ENCODE measurements around the gene TRIM38. TPM values are rescaled to one million over a fixed set of nuclear protein-coding genes. Genes with fewer than 3 reads are reported as not detected.

Gene TRIM38
- total RNA-seq, 2 donors from 2014 or later, result 8.7 to 12.0 TPM

GRCh38 chr6:25960734-25961133 lies 1.9 kb upstream of the TRIM38 start:
- intact Hi-C loops (cut with DNase I), result no loop called here
- WGBS, result 96% methylated on average over 3 of the region's 3 CpGs

GRCh38 chr6:25961619-25962148 lies 918 bp upstream of the TRIM38 start:
- Histone ChIP-seq H3K4me1 (replicated peaks) (no peaks in the 10 kb centered on the region), H3K36me3 (no peaks in the 10 kb centered on the region), H3K4me3 (peak overlapping the region in 1 of 2 donors; percentile 51), H3K27ac (peak overlapping the region; percentile 92), H3K9me3 (no peaks in the 10 kb centered on the region), H3K27me3 (replicated peaks; ENCODE audit: insufficient read depth) (no peaks in the 10 kb centered on the region)
- intact Hi-C loops (cut with DNase I), result no loop called here
- 60% methylated on average over 3 of the region's 3 CpGs for WGBS
- TF ChIP-seq POLR2AphosphoS5 (IDR thresholded peaks at IDR 0.05), result no peak
- TF ChIP-seq POLR2A (IDR thresholded peaks at IDR 0.05), result no peak
- no peak for TF ChIP-seq CTCF (IDR thresholded peaks at IDR 0.05)
- DNase-seq (ENCODE audit: low spot score), result no peak

More at GRCh38 chr6:25960734-25961133, 1.9 kb upstream of the TRIM38 start:
- Histone ChIP-seq H3K9me3 (no peaks in the 10 kb centered on the region), H3K36me3 (no peaks in the 10 kb centered on the region), H3K4me1 (replicated peaks) (no peaks in the 10 kb centered on the region), H3K27ac (no peak overlapping the region), H3K27me3 (replicated peaks; ENCODE audit: insufficient read depth) (no peaks in the 10 kb centered on the region), H3K4me3 (no peak overlapping the region)
- no peak for DNase-seq (ENCODE audit: low spot score)
- TF ChIP-seq POLR2AphosphoS5 (IDR thresholded peaks at IDR 0.05) (no peak), CTCF (IDR thresholded peaks at IDR 0.05) (no peak), POLR2A (IDR thresholded peaks at IDR 0.05) (no peak)

GRCh38 chr6:25963426-25964123 lies 973 bp downstream of the TRIM38 start:
- Histone ChIP-seq H3K27ac (peak overlapping the region; percentile 92), H3K4me1 (replicated peaks) (no peaks in the 10 kb centered on the region), H3K9me3 (no peaks in the 10 kb centered on the region), H3K36me3 (no peaks in the 10 kb centered on the region), H3K4me3 (peak overlapping the region; percentile 51), H3K27me3 (replicated peaks; ENCODE audit: insufficient read depth) (no peaks in the 10 kb centered on the region)
- 5% methylated on average over 6 of the region's 6 CpGs for WGBS
- DNase-seq (ENCODE audit: low spot score), result peak; percentile 33
- TF ChIP-seq CTCF (IDR thresholded peaks at IDR 0.05) (no peak), POLR2AphosphoS5 (IDR thresholded peaks at IDR 0.05) (peak; percentile 39)
- intact Hi-C loops (cut with DNase I), result no loop called here

- TF ChIP-seq CTCF (IDR thresholded peaks at IDR 0.05) (no peak), POLR2AphosphoS5 (IDR thresholded peaks at IDR 0.05) (no peak)
- no peaks in the 10 kb centered on the region for H3K9me3 ChIP-seq
- no peak for DNase-seq (ENCODE audit: low spot score)
- 93% methylated on average over 4 of the region's 4 CpGs for WGBS
- H3K27me3 ChIP-seq (replicated peaks; ENCODE audit: insufficient read depth), result no peaks in the 10 kb centered on the region
- H3K27ac ChIP-seq, result no peak overlapping the region
- no peak overlapping the region for H3K4me3 ChIP-seq
- no peaks in the 10 kb centered on the region for H3K36me3 ChIP-seq
- intact Hi-C loops (cut with DNase I), result no loop called here
- no peaks in the 10 kb centered on the region for H3K4me1 ChIP-seq (replicated peaks)
These were observed 2.5 kb downstream of the TRIM38 start for GRCh38 chr6:25965058-25965457.

GRCh38 chr6:25966711-25967110 lies 4.1 kb downstream of the TRIM38 start:
- Histone ChIP-seq H3K4me1 (replicated peaks) (peaks cover 3% of the 10 kb centered on the region), H3K4me3 (no peak overlapping the region), H3K36me3 (no peaks in the 10 kb centered on the region), H3K27me3 (replicated peaks; ENCODE audit: insufficient read depth) (no peaks in the 10 kb centered on the region), H3K9me3 (no peaks in the 10 kb centered on the region), H3K27ac (no peak overlapping the region)
- intact Hi-C loops (cut with DNase I), result no loop called here
- no peak for DNase-seq (ENCODE audit: low spot score)
- WGBS, result 89% methylated on average over 9 of the region's 9 CpGs
- TF ChIP-seq POLR2A (IDR thresholded peaks at IDR 0.05) (no peak), POLR2AphosphoS5 (IDR thresholded peaks at IDR 0.05) (no peak), CTCF (IDR thresholded peaks at IDR 0.05) (no peak)

Data from prostate gland (tissue), 2 donors.